Medulla oblongata (tissue), 1 donor: ENCODE measurements around the gene TESMIN.

Source experiments
- DNase-seq: peaks from one replicate; pipeline ENCODE4 v3.0.0-alpha.2; 2015; ENCODE audit errors: extremely low spot score

TESMIN gene

GRCh38 chr11:68751331-68751856 lies at the start of gene TESMIN:
Gene TESMIN, minus strand, starts transcription at chr11:68751520. Its CDS starts 860 bp downstream, at chr11:68750660.
- DNase-seq, result peak; percentile 22

GRCh38 chr11:68798221-68798813 lies 47.0 kb upstream of the TESMIN start:
- DNase-seq, result no peak

GRCh38 chr11:68796801-68797200 lies 45.5 kb upstream of the TESMIN start:
- no peak for DNase-seq

GRCh38 chr11:68792400-68792966 lies 41.2 kb upstream of the TESMIN start:
- DNase-seq, result no peak

GRCh38 chr11:68784653-68785052 lies 33.3 kb upstream of the TESMIN start:
- no peak for DNase-seq

GRCh38 chr11:68783216-68783821 lies 32.0 kb upstream of the TESMIN start:
- DNase-seq, result no peak

- no peak for DNase-seq
These were observed 31.4 kb upstream of the TESMIN start for GRCh38 chr11:68782711-68783110.

GRCh38 chr11:68780829-68781228 lies 29.5 kb upstream of the TESMIN start:
- DNase-seq, result no peak

- no peak for DNase-seq
These were observed 26.9 kb upstream of the TESMIN start for GRCh38 chr11:68778205-68778604.

- DNase-seq, result no peak
These were observed 25.3 kb upstream of the TESMIN start for GRCh38 chr11:68776442-68777235.

GRCh38 chr11:68775951-68776388 lies 24.6 kb upstream of the TESMIN start:
- no peak for DNase-seq

GRCh38 chr11:68774194-68774585 lies 22.9 kb upstream of the TESMIN start:
- DNase-seq, result no peak

GRCh38 chr11:68773521-68774193 lies 22.3 kb upstream of the TESMIN start:
- DNase-seq, result no peak

- no peak for DNase-seq
These were observed 21.6 kb upstream of the TESMIN start for GRCh38 chr11:68772936-68773335.

- no peak for DNase-seq
These were observed 19.5 kb upstream of the TESMIN start for GRCh38 chr11:68770781-68771180.

- no peak for DNase-seq
These were observed 16.4 kb upstream of the TESMIN start for GRCh38 chr11:68767672-68768071.

- no peak for DNase-seq
These were observed 15.5 kb upstream of the TESMIN start for GRCh38 chr11:68766786-68767185.

GRCh38 chr11:68764746-68765145 lies 13.4 kb upstream of the TESMIN start:
- no peak for DNase-seq

GRCh38 chr11:68763926-68764657 lies 12.8 kb upstream of the TESMIN start:
- no peak for DNase-seq

GRCh38 chr11:68763181-68763721 lies 11.9 kb upstream of the TESMIN start:
- no peak for DNase-seq

GRCh38 chr11:68762481-68762880 lies 11.2 kb upstream of the TESMIN start:
- DNase-seq, result no peak
